GM19468 (cell line): ENCODE results near the gene CGA.

Experiments used
- ATAC-seq: cut with Tn5 transposase; IDR thresholded peaks from one replicate; pipeline ENCODE4 v1.9.1; 2021; ENCODE audit warnings: mild to moderate bottlenecking, moderate library complexity, moderate number of reproducible peaks; ENCODE audit not compliant: unreplicated experiment; ENCODE audit errors: extremely low read depth

The CGA gene

DNA sequence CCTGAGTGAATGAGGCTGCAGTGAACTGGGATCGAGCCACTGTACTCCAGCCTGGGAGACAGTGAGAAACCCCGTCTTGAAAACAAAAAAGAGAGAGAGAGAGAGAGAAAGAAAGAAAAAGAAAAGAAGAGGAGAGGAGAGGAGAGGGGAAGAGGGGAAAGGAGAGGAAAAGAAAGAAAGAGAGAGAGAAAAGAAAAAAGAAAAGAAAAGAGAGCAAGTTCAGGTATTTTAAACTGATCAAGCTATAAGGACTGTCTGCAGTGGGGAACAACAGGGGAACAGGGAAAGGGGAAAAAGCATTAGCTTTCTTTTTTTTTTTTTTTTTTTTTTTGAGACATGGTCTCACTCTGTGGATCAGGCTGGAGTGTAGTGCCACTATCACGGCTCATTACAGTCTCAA is 2.5 kb downstream of the CGA start:
- ATAC-seq, result no peak

DNA sequence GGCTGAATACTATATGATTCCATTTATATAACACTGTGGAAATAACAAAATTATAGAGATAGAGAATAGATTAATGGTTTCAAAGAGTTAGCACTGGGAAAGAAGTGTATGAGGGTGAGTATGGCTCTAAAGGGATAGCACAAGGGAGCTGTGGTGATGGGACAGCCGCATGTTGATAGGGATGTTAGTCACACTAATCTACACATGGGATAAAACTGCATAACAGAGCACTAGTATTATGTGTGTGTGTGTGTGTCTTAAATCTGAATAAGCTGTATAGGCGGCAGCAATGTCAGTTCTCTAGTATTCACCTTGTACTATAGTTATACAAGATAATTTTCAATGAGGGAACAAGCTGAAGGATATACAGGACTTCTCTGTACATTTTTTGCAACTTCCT is 5.8 kb downstream of the CGA start:
- ATAC-seq, result no peak

DNA sequence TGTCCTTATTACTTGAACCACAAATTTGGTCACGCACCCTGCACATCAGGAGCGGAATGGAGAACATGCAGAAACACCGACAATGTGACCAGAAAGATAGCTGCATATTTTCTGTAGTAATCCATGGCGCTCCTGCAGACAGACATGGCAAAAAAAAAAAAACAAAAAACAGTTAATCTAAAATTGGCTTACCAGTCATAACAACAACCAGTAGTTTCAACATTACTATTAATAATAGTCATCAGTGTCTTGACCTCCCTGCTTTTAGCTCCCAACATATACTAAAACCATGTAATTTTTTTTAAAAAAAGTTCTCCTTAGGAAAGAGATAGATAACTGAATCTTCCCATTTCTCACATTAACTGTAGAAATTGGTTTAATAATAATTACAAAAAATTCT is 6.8 kb downstream of the CGA start:
- ATAC-seq, result no peak

DNA sequence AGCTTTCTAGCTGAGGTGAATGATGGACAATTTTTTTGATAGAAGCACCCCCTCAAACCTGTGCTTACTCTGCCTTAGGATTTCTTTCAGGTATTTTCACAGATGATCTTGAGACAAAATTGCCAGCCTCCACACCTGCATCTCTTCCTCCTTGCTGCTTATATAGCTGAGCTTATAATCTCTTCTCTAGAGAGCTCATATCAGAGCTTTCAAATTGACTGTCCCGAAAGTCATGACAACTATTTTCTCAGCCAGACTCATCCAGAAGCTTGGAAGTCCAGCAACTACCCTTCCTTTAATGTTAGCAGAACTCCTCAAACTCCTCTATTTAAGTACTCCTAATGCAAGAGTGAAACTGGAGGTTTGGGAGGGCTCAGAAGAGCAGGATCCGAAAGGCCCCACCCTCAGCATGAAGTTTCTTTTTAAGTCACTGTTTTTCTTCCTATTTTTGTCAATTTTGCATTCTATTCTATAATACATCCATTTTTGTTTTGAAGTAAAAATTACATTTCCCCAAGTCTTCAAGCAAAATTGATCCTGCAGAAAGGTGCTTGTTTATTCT is 12.7 kb downstream of the CGA start:
- no peak for ATAC-seq

DNA sequence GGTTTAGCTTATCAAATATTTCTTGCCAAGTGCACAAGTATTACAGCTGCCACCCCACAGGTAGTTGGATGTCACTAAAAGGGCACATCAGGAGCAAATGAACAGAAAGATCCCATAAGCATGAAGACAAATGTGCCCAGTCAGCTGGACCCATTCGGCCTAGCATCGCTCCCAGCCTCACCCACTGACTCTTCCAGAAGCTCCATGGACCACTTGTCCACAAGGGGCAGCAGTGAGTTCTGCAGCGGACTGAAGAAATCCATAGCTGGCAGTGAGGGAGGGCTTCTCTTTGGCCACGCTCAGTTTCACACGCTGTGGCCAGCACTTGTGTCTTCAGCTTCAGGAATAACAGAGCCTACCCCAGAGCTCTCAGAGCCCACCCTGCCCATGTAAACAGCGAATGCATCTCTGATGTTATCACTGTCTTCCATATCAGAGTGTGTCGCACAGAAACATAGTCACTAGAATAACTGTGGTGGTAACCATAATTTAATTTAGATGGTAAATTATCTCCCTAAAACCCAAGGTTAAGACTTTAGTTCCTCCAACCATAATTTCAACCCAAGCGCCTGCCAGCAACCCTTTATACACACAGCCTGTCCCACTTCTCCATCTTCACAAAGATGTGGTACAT is 15.8 kb downstream of the CGA start:
- no peak for ATAC-seq

DNA sequence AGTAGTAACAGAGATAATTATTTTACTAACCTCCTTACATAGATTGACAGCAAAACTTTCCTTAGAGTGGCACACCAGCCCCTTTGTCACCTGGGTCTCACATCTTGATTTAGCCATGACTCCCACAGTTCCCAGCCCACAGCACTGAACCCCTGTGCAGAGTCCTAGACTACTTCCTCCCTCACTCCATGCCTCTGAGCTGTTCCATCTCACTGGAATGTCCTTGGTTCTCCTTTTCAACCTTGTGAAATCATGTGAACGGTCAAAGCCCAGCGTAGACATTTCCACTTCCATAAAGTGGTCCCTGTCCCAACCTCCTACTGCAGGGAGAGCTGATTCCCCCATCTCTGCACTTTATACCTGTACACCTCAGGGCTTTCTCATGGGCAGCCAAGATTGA is 19.7 kb downstream of the CGA start:
- ATAC-seq, result no peak

DNA sequence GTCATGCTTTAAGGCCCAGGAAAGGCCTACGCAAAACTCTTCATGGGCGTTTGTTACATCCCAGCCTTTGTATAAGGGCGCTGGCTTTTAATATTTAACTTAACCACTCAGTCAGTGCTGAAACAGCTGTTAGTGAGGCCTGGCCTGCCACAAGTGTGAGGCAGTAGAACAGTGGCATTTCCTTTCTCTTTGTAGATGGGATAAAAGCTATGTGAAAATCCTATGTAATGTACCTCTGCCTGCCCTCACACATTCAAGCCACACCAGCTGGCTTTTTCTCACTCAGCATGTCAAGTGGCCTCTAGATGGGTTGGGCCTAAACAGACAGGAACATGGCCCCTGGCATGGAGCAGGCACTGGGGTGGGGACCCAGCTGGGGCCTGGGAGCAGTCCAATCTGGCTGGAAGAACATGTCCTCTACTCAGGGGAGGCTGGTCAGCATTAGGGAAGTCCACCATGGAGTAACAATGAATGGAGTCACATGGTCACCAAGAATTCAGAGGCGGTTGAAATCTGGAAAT is 20.7 kb downstream of the CGA start:
- no peak for ATAC-seq

- no peak for ATAC-seq
These were observed 23.2 kb downstream of the CGA start for GRCh38 chr6:87071683-87072082.

GRCh38 chr6:87070741-87071140 is 24.2 kb downstream of the CGA start:
- no peak for ATAC-seq

DNA sequence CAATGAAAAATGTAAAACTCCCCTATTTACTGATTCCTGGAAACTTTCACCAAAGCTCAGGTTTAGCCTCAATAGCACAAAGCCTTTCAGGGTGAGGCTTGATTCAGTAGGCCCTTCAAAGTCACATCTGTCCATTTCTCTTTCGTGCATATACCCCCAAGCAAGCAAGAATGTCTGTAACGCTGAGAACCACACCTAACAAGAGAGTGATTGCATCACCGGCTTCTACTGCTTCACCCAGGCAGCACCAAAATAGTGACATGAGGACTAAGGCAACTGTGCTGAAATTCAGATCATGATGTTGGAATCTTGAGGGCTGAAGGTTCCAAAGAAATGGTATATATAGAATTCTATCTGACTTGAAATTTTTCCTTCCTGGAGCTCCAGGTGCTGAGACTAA is 26.1 kb downstream of the CGA start:
- no peak for ATAC-seq

GRCh38 chr6:87066449-87067333 is 28.2 kb downstream of the CGA start:
- no peak for ATAC-seq

GRCh38 chr6:87065117-87065516 is 29.8 kb downstream of the CGA start:
- ATAC-seq, result no peak

DNA sequence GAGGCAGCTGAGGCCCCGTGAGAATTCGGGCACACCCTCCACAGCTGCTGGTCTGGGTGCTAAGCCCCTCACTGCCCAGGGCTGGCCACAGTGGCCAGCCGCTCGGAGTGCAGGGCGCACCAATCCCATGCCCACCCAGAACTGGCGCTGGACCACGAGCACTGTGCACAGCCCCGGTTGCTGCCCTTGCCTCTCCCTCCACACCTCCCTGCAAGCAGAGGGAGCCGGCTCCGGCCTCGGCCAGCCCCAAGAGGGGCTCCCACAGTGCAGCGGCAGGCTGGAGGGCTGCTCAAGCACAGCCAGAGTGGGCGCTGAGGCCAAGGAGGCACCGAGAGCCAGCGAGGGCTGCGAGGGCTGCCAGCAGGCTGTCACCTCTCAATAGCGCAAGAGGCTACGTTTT is 35.0 kb downstream of the CGA start:
- ATAC-seq, result no peak

DNA sequence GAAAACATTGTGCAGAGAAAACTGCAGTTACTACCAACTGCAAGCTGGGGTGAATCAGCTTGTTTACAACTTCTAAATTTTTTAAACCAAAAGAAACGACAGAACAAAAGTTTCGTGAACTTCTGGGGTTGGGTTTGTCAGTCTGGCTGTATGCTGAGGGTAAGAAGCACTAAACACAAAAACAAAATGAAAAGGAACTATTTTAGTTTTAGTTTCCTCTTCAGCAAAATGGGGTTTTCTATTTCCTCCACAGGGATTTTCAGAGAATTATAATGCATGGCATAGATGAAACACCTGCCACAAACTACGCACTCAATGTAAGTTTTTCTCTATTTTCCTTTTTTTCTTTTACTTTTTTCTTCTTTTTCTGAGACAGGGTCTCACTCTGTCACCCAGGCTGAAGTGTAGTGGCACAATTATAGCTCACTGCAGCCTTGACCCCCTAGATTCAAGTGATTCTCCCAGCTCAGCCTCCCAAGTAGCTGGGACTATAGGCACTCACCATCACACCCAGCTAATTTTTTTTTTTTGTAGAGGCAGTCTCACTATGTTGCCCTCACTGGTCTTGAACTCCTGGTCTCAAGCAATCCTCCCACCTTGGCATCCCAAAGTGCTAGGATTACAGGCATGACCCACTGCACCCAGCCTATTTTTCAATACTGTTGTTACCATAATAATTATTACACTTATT is 40.6 kb downstream of the CGA start:
- ATAC-seq, result no peak

DNA sequence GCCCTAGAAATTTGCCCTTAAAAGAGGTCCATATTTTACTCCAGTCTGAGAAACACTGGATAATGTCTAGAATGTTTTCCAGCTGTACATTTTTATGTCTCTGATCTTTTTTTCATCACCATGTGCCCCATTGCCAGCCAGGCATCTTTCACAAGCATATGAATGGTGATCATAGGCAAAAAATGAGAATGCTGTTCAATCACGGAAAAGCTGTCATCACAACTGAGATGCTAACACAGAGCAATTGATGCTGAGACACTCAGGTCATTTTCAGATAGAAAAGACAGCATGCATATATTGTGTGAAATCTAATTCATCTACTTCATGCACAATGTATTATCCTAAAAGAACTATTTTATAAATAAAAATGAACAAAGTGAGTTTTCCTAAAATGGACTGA is 41.6 kb downstream of the CGA start:
- no peak for ATAC-seq

DNA sequence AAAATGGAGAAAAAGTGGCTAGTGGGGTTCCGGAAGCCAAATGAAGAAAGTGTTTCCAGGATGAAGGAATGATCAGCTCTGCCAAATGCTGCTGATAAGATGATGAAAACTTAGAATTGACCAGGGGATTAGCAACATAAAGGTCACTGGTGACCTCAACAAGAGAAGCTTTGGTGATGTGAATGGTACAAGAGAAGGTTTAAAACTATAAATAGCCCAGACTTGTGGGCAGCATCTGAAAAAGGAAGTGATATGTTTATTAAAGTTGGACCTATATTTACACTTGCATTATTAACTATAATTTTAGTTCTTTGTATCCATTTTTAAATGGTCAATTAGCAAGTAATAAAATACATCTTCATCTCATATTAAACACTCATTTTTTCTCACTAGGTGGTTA is 45.1 kb downstream of the CGA start:
- ATAC-seq, result no peak

DNA sequence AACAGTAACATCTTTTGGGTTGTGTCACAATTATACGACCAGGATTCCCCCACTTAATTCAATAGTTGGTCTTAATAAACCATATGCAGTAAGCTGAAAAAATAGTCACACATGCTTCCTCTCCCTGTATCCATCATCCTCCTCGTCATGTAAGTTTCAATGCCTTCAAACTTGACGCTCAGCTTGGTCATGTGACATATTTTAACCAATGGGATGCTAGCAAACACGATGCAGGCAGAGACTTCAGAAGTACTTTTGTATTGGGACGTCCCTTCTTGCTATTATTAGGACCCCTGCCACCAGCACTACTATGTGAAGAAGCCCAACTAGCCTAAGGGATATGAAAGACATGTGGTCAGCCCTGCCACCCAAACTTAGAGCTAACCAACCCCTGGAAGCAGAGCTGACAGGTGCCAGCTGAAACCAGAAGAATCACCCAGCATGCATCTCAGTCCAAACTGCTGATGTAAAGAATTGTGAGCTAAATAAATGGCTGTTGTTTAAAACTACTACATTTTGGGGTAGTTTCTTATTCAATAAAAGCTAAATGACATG is 49.3 kb downstream of the CGA start:
- no peak for ATAC-seq

DNA sequence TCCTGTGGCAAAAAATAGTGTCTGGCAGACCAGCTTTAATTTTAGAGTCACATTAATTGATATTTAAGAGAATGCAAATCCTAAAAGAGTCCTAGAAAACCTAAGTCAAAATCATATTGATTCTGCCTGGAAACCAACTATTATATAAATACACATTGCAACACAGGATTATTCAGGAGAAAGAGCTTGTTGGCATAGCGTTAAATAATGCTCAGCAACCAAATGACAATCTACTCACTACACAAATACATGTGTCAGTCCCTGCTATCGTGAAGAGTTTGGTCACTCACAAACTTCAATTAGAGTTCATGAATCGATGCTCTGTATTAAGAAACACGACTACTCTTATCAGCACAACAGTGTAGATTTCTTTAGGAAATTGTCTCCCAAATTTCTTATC is 54.2 kb downstream of the CGA start:
- no peak for ATAC-seq
